GM20000 (cell line): ENCODE measurements around the gene C1orf216.

Experiments
- DNase-seq: peaks from one replicate; pipeline ENCODE4 v3.0.0; 2012; ENCODE audit warnings: low spot score
- TF ChIP-seq, protein P1 (sequence below): IDR thresholded peaks from 2 replicates; pipeline ENCODE4 v1.5.1; 2012; ENCODE audit warnings: mild to moderate bottlenecking, control low read depth; ENCODE audit errors: extremely low read depth, missing control alignments

Gene C1orf216, protein sequence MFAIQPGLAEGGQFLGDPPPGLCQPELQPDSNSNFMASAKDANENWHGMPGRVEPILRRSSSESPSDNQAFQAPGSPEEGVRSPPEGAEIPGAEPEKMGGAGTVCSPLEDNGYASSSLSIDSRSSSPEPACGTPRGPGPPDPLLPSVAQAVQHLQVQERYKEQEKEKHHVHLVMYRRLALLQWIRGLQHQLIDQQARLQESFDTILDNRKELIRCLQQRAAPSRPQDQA

DNA sequence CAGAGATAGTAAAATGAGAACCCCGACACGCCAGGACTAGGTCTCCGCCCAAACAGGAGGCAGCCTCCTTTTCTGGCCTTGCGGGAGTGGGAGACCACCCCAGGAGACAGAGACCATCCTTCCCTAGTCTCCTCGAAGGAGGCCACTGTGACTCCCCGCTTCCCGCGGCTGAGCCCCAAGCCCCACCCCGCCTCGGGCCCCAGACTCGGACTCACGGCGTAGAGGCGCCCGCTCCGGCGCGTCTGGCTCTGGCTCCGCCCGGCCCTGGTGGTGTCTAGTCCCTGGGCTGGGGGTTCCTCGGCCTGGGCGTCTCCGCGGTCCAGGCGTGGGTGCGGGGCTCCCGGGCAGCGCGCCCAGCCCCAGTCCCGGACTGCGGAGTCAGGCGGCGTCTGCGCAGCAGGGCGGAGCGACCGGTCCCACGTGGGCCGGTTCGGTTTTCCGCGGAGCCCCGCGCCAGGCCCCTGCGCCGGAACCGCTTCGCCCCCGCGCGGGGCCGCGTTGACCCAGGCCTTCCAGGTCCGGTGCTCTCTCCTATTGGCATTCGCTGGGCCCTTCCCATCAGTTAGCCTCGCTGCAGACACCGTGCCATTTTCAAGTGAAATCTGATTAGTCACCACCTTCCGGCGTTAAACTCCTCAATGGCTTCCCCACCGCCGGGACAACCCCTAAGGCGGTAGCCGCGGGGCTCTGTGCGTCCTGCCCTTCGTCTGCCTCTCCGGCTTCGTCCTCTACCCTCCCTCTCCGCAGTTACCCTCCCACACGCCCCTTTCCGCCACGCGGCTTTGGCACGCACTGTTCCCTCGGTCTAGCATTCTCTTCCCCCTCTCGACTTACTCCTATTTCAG lies at the start of gene C1orf216:
Gene C1orf216, minus strand, starts transcription at position 393 of the 845 bp plus-strand sequence. CDS start 2,563 bp downstream, outside the sequence.
- peak; percentile 86 for DNase-seq
- TF ChIP-seq, protein P1, sequence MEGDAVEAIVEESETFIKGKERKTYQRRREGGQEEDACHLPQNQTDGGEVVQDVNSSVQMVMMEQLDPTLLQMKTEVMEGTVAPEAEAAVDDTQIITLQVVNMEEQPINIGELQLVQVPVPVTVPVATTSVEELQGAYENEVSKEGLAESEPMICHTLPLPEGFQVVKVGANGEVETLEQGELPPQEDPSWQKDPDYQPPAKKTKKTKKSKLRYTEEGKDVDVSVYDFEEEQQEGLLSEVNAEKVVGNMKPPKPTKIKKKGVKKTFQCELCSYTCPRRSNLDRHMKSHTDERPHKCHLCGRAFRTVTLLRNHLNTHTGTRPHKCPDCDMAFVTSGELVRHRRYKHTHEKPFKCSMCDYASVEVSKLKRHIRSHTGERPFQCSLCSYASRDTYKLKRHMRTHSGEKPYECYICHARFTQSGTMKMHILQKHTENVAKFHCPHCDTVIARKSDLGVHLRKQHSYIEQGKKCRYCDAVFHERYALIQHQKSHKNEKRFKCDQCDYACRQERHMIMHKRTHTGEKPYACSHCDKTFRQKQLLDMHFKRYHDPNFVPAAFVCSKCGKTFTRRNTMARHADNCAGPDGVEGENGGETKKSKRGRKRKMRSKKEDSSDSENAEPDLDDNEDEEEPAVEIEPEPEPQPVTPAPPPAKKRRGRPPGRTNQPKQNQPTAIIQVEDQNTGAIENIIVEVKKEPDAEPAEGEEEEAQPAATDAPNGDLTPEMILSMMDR, result no peak

DNA sequence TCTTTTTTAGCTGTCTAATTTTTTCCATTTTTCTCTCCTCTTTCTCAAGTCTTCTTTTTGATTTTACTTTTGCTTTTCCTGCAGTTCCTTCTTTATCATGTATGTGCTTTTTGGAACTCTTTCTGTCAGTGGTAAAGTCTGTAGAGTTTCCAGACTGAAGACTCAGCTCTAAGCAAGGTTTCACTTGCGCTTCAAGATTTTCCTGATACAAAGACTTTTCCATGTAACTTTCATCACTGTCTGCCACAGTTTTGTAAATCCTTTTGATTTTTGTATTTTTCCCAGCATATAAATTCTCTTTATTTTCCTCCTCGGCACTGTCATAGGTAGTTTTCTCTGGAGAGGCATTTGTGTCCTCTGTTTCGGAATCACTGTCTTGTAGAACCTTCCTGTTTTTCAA lies 45.6 kb upstream of the C1orf216 start:
- no peak for DNase-seq
- TF ChIP-seq, protein P1, result no peak

DNA sequence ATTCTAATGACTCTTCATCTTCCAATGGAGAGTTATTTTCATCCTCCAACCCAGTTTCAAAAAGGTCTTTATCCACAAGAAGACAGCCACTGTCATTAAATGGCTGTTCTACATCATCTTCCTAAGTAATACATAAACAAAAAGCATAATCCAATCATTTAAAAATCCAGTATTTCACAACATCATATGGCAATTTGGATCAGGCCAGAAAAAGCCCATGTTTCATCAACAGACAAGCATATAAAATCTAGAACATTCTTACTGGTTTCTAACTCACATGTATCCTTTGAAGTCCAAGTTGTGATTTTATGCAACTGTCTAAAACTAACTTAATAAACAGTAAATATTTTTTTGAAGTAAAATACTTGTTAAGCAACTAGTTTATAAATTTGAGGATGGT lies 44.5 kb upstream of the C1orf216 start:
- no peak for DNase-seq
- TF ChIP-seq, protein P1, result no peak

DNA sequence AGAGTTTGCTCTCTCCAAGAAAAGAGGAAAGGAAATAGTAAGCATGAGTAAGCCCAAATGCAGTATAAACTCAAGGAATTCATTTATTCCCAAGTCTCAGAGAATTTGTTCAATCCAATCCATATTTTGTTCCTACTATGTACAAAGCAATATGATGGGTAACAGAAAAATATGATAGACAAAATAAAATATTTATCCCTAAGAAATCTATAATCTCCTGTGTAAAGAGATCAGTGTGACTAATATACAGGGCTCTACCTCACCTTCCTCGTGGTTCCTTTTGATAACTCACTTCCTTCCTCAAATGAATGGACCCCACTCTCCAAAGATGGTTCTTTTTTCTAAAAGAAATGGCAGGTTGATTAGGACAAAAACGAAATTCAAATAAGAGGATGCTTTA lies 43.5 kb upstream of the C1orf216 start:
- TF ChIP-seq, protein P1, result no peak
- DNase-seq, result no peak

DNA sequence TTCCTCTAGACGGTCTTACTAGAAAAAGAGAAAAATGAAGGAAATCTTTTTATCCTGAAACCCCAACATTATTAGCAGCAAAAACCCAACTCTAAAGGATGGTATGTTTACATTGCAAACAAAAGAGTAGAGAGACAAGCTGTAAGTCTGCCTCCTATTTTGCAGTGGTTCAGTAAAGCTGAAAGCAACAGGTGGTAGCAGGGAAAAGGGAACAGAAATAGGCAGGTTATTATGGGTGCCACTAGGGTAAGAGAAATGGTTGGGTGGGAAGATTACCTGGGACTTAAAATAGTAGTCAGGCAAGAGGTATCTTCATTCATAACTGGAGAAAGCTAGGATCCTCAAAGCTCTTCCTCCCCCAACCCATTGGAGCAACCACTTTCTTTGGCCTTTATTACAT lies 37.4 kb upstream of the C1orf216 start:
- TF ChIP-seq, protein P1, result no peak
- no peak for DNase-seq

DNA sequence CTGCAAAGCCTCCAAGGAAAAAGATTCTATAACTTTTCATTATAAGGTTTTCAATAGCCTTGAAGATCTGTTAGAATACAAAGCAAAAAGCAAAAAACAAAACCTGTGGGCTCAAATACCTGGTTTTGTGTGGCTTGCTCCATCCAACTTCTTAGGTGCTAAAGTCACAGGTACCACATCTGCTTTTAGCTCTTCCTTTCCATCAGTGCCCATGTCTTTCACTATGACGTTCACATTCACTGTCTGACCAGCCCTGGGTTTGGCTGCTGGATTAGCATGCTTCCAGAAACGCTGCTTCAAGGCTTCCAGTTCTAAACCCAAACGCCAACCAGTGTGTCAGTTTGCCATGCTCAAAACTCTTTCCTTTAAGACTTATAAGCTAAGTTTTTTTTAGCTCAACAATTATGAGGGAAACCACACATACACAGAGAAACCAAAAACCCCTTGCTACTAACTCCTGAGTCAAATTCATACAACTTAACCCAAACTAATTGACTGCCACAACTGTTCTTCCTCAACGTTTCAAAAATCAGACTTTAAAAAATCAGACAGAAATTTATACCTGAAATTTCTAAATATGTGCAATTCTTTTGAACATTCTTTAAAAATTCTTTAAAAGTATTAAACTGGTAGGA lies 35.1 kb upstream of the C1orf216 start:
- TF ChIP-seq, protein P1, result no peak
- DNase-seq, result peak; percentile 14

DNA sequence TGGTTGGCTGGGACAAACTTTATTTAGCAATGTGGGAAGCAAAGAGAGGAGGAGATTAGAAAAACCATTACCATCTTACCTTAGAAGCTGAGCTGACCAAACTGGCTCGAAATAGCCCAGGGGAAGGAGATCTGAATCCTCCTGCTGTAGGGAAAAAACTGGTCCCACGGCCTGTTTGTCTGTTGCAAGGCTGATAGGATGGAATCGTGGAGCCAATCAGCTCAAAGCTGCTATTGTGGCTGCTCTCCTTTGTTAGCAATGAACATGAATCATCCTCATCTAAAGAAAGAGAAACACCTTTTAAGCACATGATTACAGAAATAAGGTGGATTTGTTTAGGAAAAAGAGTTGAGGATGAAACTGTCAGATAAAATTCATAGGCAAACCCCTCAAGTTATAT lies 29.6 kb upstream of the C1orf216 start:
- TF ChIP-seq, protein P1, result no peak
- no peak for DNase-seq
